Effector memory CD8-positive, alpha-beta T cell (primary cell): ENCODE results near the gene IRX6.

Source experiments
- ATAC-seq: fragments of 150-1000 bp; cut with Tn5 transposase; replicated peaks from 2 replicates; pipeline ENCODE4 v1.10.0; 2021; ENCODE audit warnings: mild to moderate bottlenecking, moderate library complexity
- DNase-seq, 3 experiments: peaks; one replicate each; pipeline ENCODE4 v3.0.0; 2021
- H3K27ac Mint-ChIP-seq, 2 donors: one replicate each; pipeline ENCODE4 v1.8.0; 2022; ENCODE audit warnings: mild to moderate bottlenecking in 2 of 2, mixed read lengths in 2 of 2, moderate library complexity in 2 of 2
- H3K27me3 Mint-ChIP-seq, 2 donors: one replicate each; pipeline ENCODE4 v1.8.0; 2022; ENCODE audit warnings: mixed read lengths in 2 of 2
- H3K36me3 Mint-ChIP-seq: one replicate; pipeline ENCODE4 v1.8.0; 2022; ENCODE audit warnings: mild to moderate bottlenecking, moderate library complexity, mixed read lengths; ENCODE audit not compliant: insufficient read depth
- H3K4me1 Mint-ChIP-seq, 2 donors: one replicate each; pipeline ENCODE4 v1.8.0; 2022; ENCODE audit warnings: low read depth in 2 of 2, mixed read lengths in 2 of 2
- H3K4me3 Mint-ChIP-seq, 2 donors: one replicate each; pipeline ENCODE4 v1.8.0; 2022; ENCODE audit warnings: mild to moderate bottlenecking in 2 of 2, mixed read lengths in 2 of 2, moderate library complexity in 2 of 2
- H3K9me3 Mint-ChIP-seq, 2 donors: one replicate each; pipeline ENCODE4 v1.8.0; 2022; ENCODE audit warnings: mixed read lengths in 2 of 2

The IRX6 gene

GRCh38 chr16:55294129-55294528 lies 29.9 kb upstream of the IRX6 start:
- Mint-ChIP-seq H3K36me3 (no peaks in the 10 kb centered on the region), H3K27ac (no peak overlapping the region), H3K27me3 (peaks cover 0 to 11% of the 10 kb centered on the region in 2 donors), H3K4me3 (no peak overlapping the region), H3K4me1 (no peaks in the 10 kb centered on the region), H3K9me3 (no peaks in the 10 kb centered on the region)
- no peak for DNase-seq
- no peak for ATAC-seq

- ATAC-seq = no peak
- Mint-ChIP-seq H3K4me1 (no peaks in the 10 kb centered on the region), H3K27ac (no peak overlapping the region), H3K36me3 (no peaks in the 10 kb centered on the region), H3K4me3 (no peak overlapping the region), H3K9me3 (no peaks in the 10 kb centered on the region), H3K27me3 (peaks cover 0 to 11% of the 10 kb centered on the region in 2 donors)
- no peak for DNase-seq
These were observed 29.1 kb upstream of the IRX6 start for GRCh38 chr16:55294931-55295342.

- peaks cover 14 to 28% of the 10 kb centered on the region in 2 donors for H3K27me3 Mint-ChIP-seq
- ATAC-seq (no peak), DNase-seq (no peak)
- no peaks in the 10 kb centered on the region for H3K36me3 Mint-ChIP-seq
- H3K9me3 Mint-ChIP-seq = no peaks in the 10 kb centered on the region
- H3K4me1 Mint-ChIP-seq = no peaks in the 10 kb centered on the region
- no peak overlapping the region for H3K4me3 Mint-ChIP-seq
- H3K27ac Mint-ChIP-seq = no peak overlapping the region
These were observed 26.7 kb upstream of the IRX6 start for GRCh38 chr16:55297062-55297909.

GRCh38 chr16:55297910-55298479 lies 26.0 kb upstream of the IRX6 start:
- DNase-seq (no peak), ATAC-seq (no peak)
- Mint-ChIP-seq H3K27ac (no peak overlapping the region), H3K36me3 (no peaks in the 10 kb centered on the region), H3K4me1 (no peaks in the 10 kb centered on the region), H3K27me3 (peaks cover 18 to 29% of the 10 kb centered on the region in 2 donors), H3K9me3 (no peaks in the 10 kb centered on the region), H3K4me3 (no peak overlapping the region)

GRCh38 chr16:55301385-55302008 lies 22.5 kb upstream of the IRX6 start:
- Mint-ChIP-seq H3K9me3 (no peaks in the 10 kb centered on the region), H3K27me3 (peaks cover 22 to 33% of the 10 kb centered on the region in 2 donors), H3K36me3 (no peaks in the 10 kb centered on the region), H3K27ac (no peak overlapping the region), H3K4me1 (no peaks in the 10 kb centered on the region), H3K4me3 (no peak overlapping the region)
- ATAC-seq (no peak), DNase-seq (no peak)

- Mint-ChIP-seq H3K4me1 (no peaks in the 10 kb centered on the region), H3K9me3 (no peaks in the 10 kb centered on the region), H3K27ac (no peak overlapping the region), H3K36me3 (no peaks in the 10 kb centered on the region), H3K27me3 (peaks cover 22 to 33% of the 10 kb centered on the region in 2 donors), H3K4me3 (no peak overlapping the region)
- DNase-seq (no peak), ATAC-seq (no peak)
These were observed 21.4 kb upstream of the IRX6 start for GRCh38 chr16:55302635-55303034.

GRCh38 chr16:55308973-55309372 lies 15.0 kb upstream of the IRX6 start:
- ATAC-seq (no peak), DNase-seq (no peak)
- Mint-ChIP-seq H3K4me3 (no peak overlapping the region), H3K36me3 (no peaks in the 10 kb centered on the region), H3K27me3 (peaks cover 6 to 7% of the 10 kb centered on the region in 2 donors), H3K27ac (no peak overlapping the region), H3K9me3 (peaks cover 0 to 2% of the 10 kb centered on the region in 2 donors), H3K4me1 (no peaks in the 10 kb centered on the region)

GRCh38 chr16:55322327-55322726 lies 1.7 kb upstream of the IRX6 start:
- Mint-ChIP-seq H3K36me3 (no peaks in the 10 kb centered on the region), H3K27ac (no peak overlapping the region), H3K4me3 (no peak overlapping the region), H3K27me3 (peaks cover 30 to 47% of the 10 kb centered on the region in 2 donors), H3K9me3 (no peaks in the 10 kb centered on the region), H3K4me1 (peaks cover 0 to 6% of the 10 kb centered on the region in 2 donors)
- ATAC-seq (no peak), DNase-seq (no peak)

- no peak overlapping the region for H3K27ac Mint-ChIP-seq
These were observed 479 bp downstream of the IRX6 start for GRCh38 chr16:55324285-55325079.

GRCh38 chr16:55325080-55325447 lies 1.1 kb downstream of the IRX6 start:
- Mint-ChIP-seq H3K27me3 (peaks cover 46 to 68% of the 10 kb centered on the region in 2 donors), H3K9me3 (no peaks in the 10 kb centered on the region), H3K27ac (no peak overlapping the region), H3K4me3 (no peak overlapping the region), H3K4me1 (peaks cover 0 to 6% of the 10 kb centered on the region in 2 donors), H3K36me3 (no peaks in the 10 kb centered on the region)
- ATAC-seq (no peak), DNase-seq (no peak)

More at GRCh38 chr16:55324285-55325079, 479 bp downstream of the IRX6 start:
- H3K27me3 Mint-ChIP-seq = peaks cover 41 to 65% of the 10 kb centered on the region in 2 donors
- peaks cover 0 to 6% of the 10 kb centered on the region in 2 donors for H3K4me1 Mint-ChIP-seq
- no peak overlapping the region for H3K4me3 Mint-ChIP-seq
- H3K36me3 Mint-ChIP-seq = no peaks in the 10 kb centered on the region
- DNase-seq (no peak), ATAC-seq (no peak)
- H3K9me3 Mint-ChIP-seq = no peaks in the 10 kb centered on the region

- peaks cover 51 to 68% of the 10 kb centered on the region in 2 donors for H3K27me3 Mint-ChIP-seq
These were observed 1.6 kb downstream of the IRX6 start for GRCh38 chr16:55325458-55326109.

GRCh38 chr16:55326261-55327092 lies 2.5 kb downstream of the IRX6 start:
- H3K4me3 Mint-ChIP-seq = no peak overlapping the region
- H3K27me3 Mint-ChIP-seq = peaks cover 52 to 72% of the 10 kb centered on the region in 2 donors
- H3K9me3 Mint-ChIP-seq = no peaks in the 10 kb centered on the region
- no peak for ATAC-seq
- no peak for DNase-seq
- H3K4me1 Mint-ChIP-seq = peaks cover 5 to 11% of the 10 kb centered on the region in 2 donors
- H3K27ac Mint-ChIP-seq = no peak overlapping the region
- no peaks in the 10 kb centered on the region for H3K36me3 Mint-ChIP-seq

More at GRCh38 chr16:55325458-55326109, 1.6 kb downstream of the IRX6 start:
- ATAC-seq = no peak
- Mint-ChIP-seq H3K27ac (no peak overlapping the region), H3K36me3 (no peaks in the 10 kb centered on the region), H3K9me3 (no peaks in the 10 kb centered on the region), H3K4me1 (peaks cover 2 to 6% of the 10 kb centered on the region in 2 donors), H3K4me3 (no peak overlapping the region)
- DNase-seq = no peak
